NOMO-1 (cell line): ENCODE data around the gene PDLIM5.
A peak's percentile ranks its signal among the peaks of the same experiment; 100 is the strongest.
"Not testable (repeated sequence)": the region's sequence is repeated elsewhere in the genome, so short reads cannot be mapped to it uniquely, and the experiment has no call there.

ENCODE experiments used
- DNase-seq, 2 experiments: peaks; one replicate each; lab custom pipeline; 2025; ENCODE audit not compliant: unreplicated experiment in 2 of 2; lab: John Stamatoyannopoulos, UW

Gene PDLIM5

GRCh38 chr4:94451695-94452475 is at the start of gene PDLIM5:
Gene PDLIM5 (plus strand): TSS chr4:94451942. CDS start chr4:94455289, 3,347 bp downstream.
- peak; percentile 73 to 87 for DNase-seq

GRCh38 chr4:94402439-94402838 is 49.3 kb upstream of the PDLIM5 start:
- DNase-seq, result not testable (repeated sequence)

GRCh38 chr4:94403751-94404150 is 48.0 kb upstream of the PDLIM5 start:
- DNase-seq, result no peak

- DNase-seq, result peak; percentile 10 to 77
Measured at GRCh38 chr4:94406668-94407437, 44.9 kb upstream of the PDLIM5 start.

GRCh38 chr4:94407846-94408245 is 43.9 kb upstream of the PDLIM5 start:
- DNase-seq, result no peak

GRCh38 chr4:94408549-94409374 is 43.0 kb upstream of the PDLIM5 start:
- no peak for DNase-seq

GRCh38 chr4:94409375-94409679 is 42.4 kb upstream of the PDLIM5 start:
- no peak for DNase-seq

GRCh38 chr4:94409962-94410361 is 41.8 kb upstream of the PDLIM5 start:
- DNase-seq, result no peak

GRCh38 chr4:94410678-94411206 is 41.0 kb upstream of the PDLIM5 start:
- no peak for DNase-seq

- no peak for DNase-seq
Measured at GRCh38 chr4:94411296-94411695, 40.4 kb upstream of the PDLIM5 start.

- no peak for DNase-seq
Measured at GRCh38 chr4:94412019-94412657, 39.6 kb upstream of the PDLIM5 start.

GRCh38 chr4:94412658-94413038 is 39.1 kb upstream of the PDLIM5 start:
- no peak for DNase-seq

- DNase-seq, result no peak
Measured at GRCh38 chr4:94413085-94413840, 38.5 kb upstream of the PDLIM5 start.

- no peak for DNase-seq
Measured at GRCh38 chr4:94414907-94415306, 36.8 kb upstream of the PDLIM5 start.

- no peak for DNase-seq
Measured at GRCh38 chr4:94415448-94415847, 36.3 kb upstream of the PDLIM5 start.

- DNase-seq, result no peak
Measured at GRCh38 chr4:94416335-94416734, 35.4 kb upstream of the PDLIM5 start.

GRCh38 chr4:94416981-94417380 is 34.8 kb upstream of the PDLIM5 start:
- no peak for DNase-seq

GRCh38 chr4:94419549-94419948 is 32.2 kb upstream of the PDLIM5 start:
- no peak for DNase-seq

GRCh38 chr4:94419956-94420355 is 31.8 kb upstream of the PDLIM5 start:
- peak in 1 of 2 experiments; percentile 2 for DNase-seq

GRCh38 chr4:94420356-94420755 is 31.4 kb upstream of the PDLIM5 start:
- DNase-seq, result no peak
